HG02852 (cell line): ENCODE data around the gene S100P.
"Not testable (repeated sequence)": the region's sequence is repeated elsewhere in the genome, so short reads cannot be mapped to it uniquely, and the experiment has no call there.

ENCODE experiments used
- ATAC-seq: cut with Tn5 transposase; IDR thresholded peaks from one replicate; pipeline ENCODE4 v1.9.1; 2021; ENCODE audit warnings: mild to moderate bottlenecking, moderate library complexity; ENCODE audit not compliant: unreplicated experiment

S100P gene

DNA sequence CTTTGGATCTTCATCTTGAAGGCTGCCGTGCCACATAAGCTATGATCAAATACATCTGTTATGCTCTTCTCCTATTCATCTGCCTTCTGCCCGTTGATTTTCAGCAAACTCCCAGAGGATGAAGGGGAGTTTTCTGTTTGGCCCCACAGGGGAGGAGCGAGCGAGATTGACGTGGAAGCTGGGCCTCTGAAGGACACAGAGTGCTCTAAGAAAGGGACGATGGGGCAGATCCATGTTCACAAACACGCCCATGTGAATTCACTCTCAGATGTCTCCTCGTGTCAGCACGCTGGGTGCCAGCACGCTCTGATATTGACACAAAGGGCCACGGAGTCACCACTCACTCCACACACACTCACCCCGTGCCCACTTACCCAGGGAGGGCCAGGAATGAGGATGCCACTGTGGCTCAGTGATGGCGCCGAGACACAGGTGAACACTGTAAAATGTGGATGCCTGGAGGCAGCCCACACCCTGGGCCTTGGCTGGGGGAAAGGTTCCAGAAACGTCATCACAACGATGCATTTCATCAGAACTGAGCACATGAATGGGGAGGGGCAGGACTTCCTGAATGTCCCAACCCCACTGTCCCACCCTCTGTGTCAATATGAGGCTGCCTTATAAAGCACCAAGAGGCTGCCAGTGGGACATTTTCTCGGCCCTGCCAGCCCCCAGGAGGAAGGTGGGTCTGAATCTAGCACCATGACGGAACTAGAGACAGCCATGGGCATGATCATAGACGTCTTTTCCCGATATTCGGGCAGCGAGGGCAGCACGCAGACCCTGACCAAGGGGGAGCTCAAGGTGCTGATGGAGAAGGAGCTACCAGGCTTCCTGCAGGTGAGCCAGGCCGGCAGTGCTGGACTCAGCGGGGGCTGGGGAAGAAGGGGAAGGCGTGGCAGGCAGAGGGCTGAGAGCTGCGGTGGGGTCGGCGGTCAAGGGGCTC, at the start of gene S100P:
S100P (plus strand) TSS at position 648 of the 946 bp plus-strand sequence; CDS start at position 703, 55 bp downstream.
- ATAC-seq = no peak

DNA sequence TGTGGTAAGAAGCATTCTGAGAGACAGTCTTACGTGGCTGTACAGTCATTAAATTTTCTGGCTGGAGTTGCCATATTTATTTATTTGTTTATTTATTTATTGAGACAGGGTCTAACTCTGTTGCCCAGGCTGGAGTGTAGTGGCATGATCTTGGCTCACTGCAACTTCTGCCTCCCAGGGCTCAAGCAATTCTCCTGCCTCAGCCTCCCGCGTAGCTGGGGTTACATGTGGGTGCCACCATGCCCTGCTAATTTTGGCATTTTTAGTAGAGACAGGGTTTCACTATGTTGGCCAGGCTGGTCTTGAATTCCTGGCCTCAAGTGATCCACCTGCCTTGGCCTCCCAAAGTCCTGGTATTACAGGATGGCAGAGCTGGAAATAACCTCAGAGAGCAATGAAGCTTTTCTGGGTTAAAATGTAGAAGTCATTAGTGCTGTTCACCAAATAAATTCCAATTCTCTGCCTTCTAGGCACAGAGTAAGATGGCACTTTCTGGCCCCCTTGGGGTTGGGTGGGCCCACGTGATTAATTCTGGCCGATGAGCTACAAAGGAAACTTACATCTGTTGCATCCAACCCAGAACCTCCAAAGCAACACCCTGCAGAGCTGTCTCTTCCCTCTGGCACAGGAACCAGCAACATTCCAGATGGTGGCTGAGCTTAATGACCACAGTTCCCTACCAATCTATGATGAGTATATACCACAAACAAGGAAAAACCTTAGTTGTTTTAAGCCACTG, 48.7 kb upstream of the S100P start:
- no peak for ATAC-seq

DNA sequence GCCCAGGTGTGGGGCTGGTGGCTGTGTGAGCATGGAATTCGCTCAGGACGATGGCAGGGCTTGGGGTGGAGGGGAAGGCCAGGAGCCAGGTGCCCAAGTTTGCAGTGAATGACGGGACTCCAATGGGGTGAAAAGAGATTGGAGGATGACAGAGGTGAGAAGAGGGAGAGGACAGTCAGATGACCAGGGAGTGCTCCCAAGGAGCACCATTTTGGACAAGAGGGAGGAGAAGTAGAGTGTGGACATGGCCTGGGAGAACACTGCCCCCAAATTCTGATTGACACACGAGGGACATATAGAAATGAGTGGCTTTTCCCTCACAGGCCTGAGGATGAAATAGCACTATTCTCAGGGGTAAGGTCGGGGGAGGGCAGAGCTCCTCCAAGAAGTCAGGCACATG, 46.5 kb upstream of the S100P start:
- no peak for ATAC-seq

DNA sequence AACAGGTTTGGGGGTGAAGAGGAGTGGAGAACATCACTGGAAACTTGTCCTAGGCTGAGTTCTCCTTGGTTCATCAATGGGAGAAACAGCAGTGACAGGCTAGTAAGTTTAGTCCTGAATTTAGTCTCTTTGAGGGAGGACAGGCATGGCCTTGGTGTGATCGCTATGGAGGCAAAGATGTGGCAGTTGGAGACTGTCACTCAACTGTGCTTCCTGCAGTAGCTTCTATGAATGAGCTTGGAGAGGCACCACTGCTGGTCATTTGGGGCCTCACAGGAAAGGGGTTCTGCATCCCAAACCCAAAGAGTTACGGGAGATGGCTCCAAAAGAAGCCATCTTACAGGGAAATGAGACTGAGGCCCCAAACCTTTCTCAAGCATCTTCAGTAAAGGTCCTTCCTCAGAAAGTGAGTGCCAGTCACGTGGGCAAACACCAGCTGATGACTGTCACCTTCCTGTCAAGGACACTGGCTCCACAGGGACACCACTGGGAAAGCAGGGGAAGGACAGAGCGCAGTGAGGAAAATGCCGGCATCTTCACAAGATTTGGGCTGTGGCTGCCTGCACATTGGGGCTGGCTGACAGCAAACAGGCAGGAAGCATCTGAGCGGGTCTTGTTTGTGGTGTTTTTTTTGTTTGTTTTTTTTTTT, 46.0 kb upstream of the S100P start:
- ATAC-seq = no peak

DNA sequence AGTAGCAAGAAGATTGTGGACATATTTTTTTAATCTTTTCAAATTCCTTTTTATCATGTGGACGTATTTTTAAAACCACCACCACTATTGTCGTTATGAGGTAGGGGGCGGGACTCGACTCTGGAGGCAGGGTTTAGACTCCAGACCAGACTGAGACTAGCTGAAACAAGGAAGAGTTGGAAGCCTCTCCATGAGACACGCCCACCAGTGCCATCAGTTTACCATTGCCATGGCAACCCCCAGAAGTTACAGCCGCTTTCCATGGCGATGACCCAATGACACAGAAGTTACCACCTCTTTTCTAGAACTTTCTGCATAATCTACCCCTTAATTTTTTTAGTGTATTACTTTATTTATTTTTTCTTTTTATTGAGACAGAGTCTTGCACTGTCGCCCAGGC, 44.5 kb upstream of the S100P start:
- no peak for ATAC-seq

DNA sequence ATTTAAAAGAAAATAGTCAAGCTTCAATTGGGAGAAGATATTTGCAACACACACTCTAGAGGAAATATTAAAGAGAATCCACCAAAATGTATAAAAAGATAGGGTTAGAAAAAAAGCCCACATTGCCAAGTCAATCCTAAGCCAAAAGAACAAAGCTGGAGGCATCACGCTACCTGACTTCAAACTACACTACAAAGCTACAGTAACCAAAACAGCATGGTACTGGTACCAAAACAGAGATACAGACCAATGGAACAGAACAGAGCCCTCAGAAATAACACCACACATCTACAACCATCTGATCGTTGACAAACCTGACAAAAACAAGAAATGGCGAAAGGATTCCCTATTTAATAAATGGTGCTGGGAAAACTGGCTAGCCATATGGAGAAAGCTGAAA, 39.5 kb upstream of the S100P start:
- ATAC-seq = not testable (repeated sequence)

DNA sequence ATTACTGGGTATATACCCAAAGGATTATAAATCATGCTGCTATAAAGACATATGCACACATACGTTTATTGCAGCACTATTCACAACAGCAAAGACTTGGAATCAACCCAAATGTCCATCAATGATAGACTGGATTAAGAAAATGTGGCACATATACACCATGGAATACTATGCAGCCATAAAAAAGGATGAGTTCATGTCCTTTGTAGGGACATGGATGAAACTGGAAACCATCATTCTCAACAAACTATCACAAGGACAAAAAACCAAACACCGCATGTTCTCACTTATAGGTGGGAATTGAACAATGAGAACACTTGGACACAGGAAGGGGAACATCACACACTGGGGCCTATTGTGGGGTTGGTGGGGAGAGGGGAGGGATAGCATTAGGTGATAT, 38.4 kb upstream of the S100P start:
- not testable (repeated sequence) for ATAC-seq

DNA sequence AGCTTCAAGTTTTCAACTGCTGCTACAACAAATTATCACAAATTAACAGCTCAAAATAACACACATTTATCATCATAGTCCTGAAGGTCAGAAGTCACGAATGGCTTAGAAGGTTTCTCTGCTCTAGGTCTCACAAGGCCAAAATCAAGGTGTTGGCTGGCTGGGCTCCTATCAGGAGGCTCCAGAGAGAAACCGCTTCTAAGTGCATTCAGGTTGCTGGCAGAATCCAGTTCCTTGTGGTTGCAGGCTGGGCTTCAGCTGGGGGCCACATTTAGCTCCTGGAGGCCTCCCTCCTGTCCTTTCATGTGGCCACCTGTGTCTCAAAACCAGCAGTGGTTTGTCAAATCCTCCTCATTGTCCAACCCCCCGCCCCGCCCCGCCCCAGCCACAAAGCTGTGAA, 37.8 kb upstream of the S100P start:
- ATAC-seq = no peak

DNA sequence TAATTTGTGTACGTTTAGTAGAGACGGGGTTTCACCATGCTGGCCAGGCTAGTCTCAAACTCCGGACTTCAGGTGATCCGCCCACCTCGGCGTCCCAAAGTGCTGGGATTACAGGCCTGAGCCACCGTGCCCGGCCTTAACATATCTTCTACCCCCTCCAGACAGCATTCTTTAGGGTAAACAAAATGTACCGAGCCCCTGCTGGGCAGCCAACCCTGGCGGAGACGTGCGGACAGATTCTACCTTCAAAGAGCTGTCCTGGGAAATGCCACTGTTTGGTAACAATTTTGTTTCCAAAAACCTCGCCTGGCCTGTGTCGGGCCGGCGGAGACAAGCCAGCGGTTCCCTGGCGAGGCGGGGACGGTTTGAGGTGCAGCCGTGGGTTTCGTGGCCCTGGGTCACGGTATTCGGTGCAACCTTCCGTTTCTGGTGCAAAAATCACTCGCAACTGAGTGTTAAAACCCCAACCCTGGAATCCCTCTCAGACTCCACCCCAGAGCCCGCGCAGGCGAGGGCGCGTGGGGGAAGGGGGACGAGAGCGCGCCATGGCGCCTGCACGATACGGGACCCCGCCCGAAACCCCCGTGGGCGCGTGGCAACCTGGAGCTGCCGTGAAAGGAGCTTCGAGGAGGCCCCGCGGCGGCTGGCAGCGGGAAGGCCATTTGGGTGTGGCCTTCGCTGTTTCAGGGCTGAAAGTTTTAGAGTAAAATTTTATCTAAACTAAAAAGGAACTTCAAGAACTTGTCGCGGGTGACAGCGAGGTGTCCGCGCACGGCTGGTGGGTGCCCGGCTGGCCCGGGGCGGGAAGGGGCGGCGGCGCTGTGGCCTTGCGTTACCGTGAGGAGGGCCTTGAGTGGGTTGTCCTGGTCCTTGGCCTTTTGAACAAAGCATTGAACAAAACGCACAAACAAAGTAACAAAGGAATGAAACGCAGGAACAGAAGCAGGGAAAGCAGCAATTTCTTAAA, 36.2 kb upstream of the S100P start:
- no peak for ATAC-seq

DNA sequence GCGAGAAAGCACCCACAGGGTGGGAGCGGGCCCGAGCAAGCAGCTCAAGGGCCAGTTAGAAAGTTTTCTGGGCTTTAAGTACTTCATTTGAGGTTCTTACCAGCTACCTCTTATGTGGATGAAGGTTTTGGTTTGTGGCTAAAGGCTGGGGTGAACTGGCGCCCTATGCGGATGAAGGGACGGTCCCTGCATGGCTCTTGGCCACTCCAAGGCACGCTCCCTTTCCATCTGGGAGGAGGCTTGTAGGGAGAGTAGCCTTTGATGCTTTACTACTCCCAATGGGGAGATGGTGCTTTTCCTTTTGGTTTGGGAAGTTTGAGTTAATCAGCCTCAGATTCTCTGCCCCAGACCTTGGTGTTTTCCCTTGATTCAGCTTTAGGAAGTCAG, 35.5 kb upstream of the S100P start:
- no peak for ATAC-seq

DNA sequence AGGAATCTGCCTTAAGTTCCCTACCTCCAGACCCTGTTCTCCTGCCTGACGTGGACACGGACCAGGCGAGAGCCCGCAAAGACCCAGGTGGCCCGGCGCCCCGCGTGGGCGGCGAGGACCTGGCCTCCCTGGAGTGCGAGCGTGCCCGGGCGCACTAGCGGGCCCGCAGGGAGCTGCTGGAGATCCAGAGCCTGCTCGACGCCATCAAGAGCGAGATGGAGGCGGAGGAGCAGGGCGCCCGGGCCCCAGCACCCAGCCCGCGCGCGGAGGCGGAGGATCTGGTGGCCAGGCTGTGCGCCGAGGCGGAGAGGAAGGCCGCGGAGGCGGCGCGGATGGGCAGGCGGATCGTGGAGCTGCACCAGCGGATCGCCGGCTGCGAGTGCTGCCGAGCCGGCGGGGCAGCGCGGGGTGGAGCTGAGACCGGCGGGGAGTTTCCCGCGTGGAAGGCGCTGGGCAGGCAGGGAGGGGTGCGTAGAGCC, 35.0 kb upstream of the S100P start:
- ATAC-seq = no peak

DNA sequence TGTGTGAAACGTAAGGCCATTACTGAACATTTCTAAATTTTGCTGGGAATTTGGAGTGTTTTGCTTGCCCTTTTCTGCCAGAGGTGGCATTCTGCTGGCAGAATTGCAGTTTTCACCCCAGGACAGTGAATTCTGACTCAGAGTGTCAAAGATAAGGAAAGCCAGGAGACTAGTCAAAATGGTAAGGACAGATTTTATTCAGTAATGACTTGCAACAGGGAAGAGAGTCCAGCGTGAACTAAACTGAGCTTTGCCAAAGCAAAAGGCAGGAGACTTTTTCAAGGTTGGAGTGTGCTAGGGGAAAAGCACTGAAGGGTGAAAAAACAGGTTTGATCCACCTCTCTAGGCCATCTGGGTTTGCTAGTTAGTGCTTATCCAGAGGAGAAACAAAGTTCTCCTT, 33.8 kb upstream of the S100P start:
- no peak for ATAC-seq

DNA sequence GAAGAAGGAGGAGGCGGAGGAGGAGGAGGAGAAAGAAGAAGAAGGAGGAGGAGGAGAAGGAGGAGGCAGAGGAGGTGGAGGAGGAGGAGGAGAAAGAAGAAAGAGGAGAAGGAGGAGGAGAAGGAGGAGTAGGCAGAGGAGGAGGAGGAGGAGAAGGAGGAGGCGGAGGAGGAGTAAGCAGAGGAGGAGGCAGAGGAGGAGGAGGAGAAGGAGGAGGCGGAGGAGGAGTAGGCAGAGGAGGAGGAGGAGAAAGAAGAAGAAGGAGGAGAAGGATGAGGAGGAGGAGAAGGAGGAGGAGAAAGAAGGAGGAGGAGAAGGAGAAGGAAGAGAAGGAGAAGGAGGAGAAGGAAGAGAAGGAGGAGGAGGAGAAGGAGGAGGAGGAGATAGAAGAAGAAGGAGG, 33.2 kb upstream of the S100P start:
- ATAC-seq = no peak

DNA sequence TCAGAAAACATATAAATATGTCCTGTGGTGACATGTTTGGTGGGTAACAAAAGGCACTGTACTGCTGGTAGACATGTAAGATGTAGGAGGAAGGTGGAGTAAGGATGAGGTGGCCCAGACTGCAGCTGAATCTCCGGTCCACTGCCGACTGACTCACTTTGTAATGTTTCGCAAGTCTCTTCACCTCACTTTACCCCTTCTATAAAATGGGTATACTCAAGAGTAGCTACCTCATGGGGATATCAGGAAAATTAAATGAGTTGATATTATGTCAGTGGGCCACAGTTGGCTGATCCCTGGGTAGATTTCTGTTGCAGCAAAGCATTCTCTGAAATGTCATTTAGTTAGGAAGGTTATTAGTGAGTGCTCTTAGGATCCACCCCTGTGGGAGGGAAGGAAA, 31.1 kb upstream of the S100P start:
- no peak for ATAC-seq

DNA sequence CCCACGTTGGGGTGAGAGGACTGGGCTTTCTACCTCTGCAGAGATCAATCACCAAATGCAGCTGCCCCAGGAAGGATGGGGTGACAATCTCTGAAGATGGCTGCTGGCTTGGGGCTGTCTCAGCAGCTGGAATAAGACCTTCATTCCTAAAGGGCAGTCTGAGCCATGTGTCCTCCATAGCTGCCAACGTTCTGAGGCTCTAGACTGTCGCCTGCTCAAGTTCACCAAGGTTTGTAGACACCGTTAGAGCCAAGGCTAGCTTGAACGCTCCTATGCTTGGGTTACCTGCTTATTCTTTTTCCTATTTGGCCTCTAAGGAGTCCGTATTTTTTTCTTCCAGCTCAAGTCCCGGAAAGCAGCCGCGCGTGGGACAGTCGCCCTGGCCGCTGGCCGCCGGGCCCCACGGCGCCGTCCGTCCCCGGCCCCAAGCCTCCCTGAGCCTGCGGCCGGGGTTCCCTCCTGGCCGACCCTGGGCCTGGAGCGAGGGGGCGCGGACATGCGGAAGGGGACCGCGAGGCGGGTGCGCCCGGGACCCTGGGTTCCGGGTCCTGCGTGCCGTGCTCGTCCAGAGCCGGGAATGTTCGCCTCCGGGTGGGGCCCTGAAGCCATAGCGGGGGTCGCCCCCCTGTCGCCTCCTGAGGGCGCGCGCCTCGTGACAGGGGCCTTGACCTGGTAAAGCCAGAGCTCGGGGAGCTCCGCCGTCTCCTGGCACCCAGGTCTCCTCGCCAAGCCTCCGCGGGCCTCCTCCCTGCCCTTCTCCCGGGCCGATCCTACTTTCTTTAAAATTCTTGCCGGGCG, 29.9 kb upstream of the S100P start:
- no peak for ATAC-seq

DNA sequence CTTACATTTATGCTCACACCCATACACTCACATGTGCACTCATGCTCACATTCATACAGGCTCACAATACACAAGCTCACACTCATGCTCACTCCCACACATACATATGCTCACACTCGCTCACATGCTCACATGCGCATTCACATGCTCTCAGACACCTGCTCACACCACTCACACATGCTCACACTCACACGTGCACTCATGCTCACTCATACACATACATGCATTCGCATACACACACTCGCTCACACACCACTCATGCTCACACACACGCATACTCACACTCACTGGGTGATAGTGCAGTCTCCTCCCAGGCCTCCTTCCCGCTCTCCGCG, 28.4 kb upstream of the S100P start:
- ATAC-seq = no peak

DNA sequence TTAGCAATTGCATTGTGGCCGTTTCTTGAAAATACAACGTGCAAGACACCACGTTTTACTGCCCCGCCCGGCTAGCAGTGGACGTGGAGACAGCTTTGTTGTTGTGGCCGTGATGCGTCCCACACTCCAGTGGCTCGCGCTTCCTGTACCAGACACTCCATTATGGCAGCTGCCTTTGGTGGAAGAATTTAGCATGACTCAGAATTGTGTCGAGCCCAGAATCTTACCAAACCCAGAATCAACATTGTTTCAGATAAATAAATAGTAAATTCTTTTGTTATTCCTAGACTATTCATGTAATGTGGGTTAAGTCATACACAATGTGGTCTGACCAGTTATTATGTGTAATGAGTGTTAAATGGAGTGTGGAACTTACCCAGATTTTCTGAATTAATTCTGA, 25.3 kb upstream of the S100P start:
- ATAC-seq = no peak

DNA sequence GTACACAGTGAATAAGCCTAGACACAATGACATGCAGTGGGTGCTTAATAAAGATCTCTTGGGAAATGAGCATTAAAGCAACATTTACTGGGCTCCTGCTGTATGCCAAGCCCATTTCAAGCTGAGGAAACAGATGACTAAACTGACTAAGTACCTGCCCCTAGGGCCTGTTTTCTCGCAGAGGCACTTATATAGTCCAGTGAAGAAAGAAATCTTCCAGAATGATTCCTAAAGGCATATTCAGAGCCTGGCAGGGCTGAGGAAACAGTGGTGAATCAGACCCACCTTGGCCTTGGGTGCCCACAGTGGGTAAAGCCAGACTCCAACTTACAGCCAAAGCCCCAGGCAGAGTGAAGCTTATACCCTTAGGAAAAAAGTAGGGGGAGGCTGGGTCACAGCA, 22.0 kb upstream of the S100P start:
- no peak for ATAC-seq

DNA sequence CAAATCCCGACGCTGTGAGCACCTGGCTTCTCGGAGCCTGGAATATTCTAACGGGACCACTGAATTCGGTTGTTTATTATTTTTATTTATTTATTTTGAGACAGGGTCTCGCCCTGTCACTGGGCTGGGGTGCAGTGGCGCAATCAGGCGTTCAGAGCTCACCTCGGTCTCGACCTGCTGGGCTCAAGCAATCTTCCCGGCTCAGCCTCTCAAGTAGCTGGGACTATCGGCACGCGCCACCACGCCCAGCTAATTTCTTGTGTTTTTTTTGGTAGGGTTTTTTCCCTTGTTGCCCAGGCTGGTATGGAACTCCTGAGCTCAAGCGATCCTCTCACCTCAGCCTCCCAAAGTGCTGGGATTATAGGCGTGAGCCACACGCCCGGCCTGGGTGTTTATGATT, 21.5 kb upstream of the S100P start:
- no peak for ATAC-seq
